GM10847 (cell line): ENCODE measurements around the gene GPRIN2.

Experiments used
- POLR2A ChIP-seq: IDR thresholded peaks from 2 replicates; pipeline ENCODE4 v1.6.1; 2011; ENCODE audit not compliant: insufficient read length; ENCODE audit errors: extremely low read depth

GPRIN2 gene

GRCh38 chr10:46520941-46521340, 35.5 kb downstream of the GPRIN2 start:
- TF ChIP-seq POLR2A = no peak

GRCh38 chr10:46520381-46520780, 36.1 kb downstream of the GPRIN2 start:
- no peak for TF ChIP-seq POLR2A

GRCh38 chr10:46518028-46518725, 38.3 kb downstream of the GPRIN2 start:
- no peak for TF ChIP-seq POLR2A

GRCh38 chr10:46517541-46517940, 38.9 kb downstream of the GPRIN2 start:
- no peak for TF ChIP-seq POLR2A

- no peak for TF ChIP-seq POLR2A
These were observed 39.6 kb downstream of the GPRIN2 start for GRCh38 chr10:46516660-46517416.

- TF ChIP-seq POLR2A = no peak
These were observed 40.7 kb downstream of the GPRIN2 start for GRCh38 chr10:46515793-46516192.

- no peak for TF ChIP-seq POLR2A
These were observed 41.1 kb downstream of the GPRIN2 start for GRCh38 chr10:46515366-46515765.

GRCh38 chr10:46514899-46515298, 41.6 kb downstream of the GPRIN2 start:
- no peak for TF ChIP-seq POLR2A

GRCh38 chr10:46514431-46514861, 42.0 kb downstream of the GPRIN2 start:
- TF ChIP-seq POLR2A = no peak
